ENCODE data around the gene CSF3. TPM values are rescaled to one million over a fixed set of nuclear protein-coding genes. Genes with fewer than 3 reads are reported as not detected.

CSF3 gene
- total RNA-seq, 1 experiment from 2014 or later, result not detected

- no peak overlapping the region for H2AFZ ChIP-seq (ENCODE audit: low read length)
- no peak overlapping the region for H3K18ac ChIP-seq (ENCODE audit: insufficient read length, low read depth, low read length)
- H3K27ac Mint-ChIP-seq, result peak overlapping the region in 1 of 3 experiments; percentile 83; a peak in 1 of 7 replicates
- H3K79me1 ChIP-seq (ENCODE audit: insufficient read depth, low read depth, low read length, poor library complexity, severe bottlenecking), result no peaks in the 10 kb centered on the region
- H2AK5ac ChIP-seq (ENCODE audit: insufficient read length, low read length), result no peak overlapping the region
- H3K14ac ChIP-seq (ENCODE audit: insufficient read depth, low read length), result no peak overlapping the region
- no peak overlapping the region for H2BK120ac ChIP-seq (ENCODE audit: low read depth, low read length, poor library complexity, severe bottlenecking)
- H3K27me3 ChIP-seq (ENCODE audit: insufficient read depth, low read length), result no peaks in the 10 kb centered on the region
- WGBS (ENCODE audit: extremely low coverage, insufficient read length, low lambda C conversion rate), result no CpG with 5 or more reads among the region's 11 CpGs
- no peak overlapping the region for H3K4me2 ChIP-seq (ENCODE audit: insufficient read depth, insufficient read length, low read length)
- no peaks in the 10 kb centered on the region for H3K9me3 Mint-ChIP-seq
- no peak overlapping the region for H3K4ac ChIP-seq (ENCODE audit: low read depth, low read length)
- H3K4me3 Mint-ChIP-seq, result no peak overlapping the region
- no peak overlapping the region for H3K9ac ChIP-seq (ENCODE audit: extremely low read depth, insufficient read length, low read length)
- no peak overlapping the region for H4K8ac ChIP-seq (replicated peaks; ENCODE audit: insufficient read length, low read depth, low read length)
- H3K56ac ChIP-seq (ENCODE audit: insufficient read length, low read depth, low read length), result no peak overlapping the region
- no peak overlapping the region for H4K91ac ChIP-seq (ENCODE audit: insufficient read length, low read depth, low read length)
- H2BK5ac ChIP-seq (ENCODE audit: insufficient read length, low read length), result no peak overlapping the region
- H3T11ph ChIP-seq (ENCODE audit: low read length), result no peak overlapping the region
- H4K5ac ChIP-seq (ENCODE audit: insufficient read length, low read depth, low read length), result no peak overlapping the region
- TF ChIP-seq, protein P1, sequence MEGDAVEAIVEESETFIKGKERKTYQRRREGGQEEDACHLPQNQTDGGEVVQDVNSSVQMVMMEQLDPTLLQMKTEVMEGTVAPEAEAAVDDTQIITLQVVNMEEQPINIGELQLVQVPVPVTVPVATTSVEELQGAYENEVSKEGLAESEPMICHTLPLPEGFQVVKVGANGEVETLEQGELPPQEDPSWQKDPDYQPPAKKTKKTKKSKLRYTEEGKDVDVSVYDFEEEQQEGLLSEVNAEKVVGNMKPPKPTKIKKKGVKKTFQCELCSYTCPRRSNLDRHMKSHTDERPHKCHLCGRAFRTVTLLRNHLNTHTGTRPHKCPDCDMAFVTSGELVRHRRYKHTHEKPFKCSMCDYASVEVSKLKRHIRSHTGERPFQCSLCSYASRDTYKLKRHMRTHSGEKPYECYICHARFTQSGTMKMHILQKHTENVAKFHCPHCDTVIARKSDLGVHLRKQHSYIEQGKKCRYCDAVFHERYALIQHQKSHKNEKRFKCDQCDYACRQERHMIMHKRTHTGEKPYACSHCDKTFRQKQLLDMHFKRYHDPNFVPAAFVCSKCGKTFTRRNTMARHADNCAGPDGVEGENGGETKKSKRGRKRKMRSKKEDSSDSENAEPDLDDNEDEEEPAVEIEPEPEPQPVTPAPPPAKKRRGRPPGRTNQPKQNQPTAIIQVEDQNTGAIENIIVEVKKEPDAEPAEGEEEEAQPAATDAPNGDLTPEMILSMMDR (conservative IDR thresholded peaks at IDR 0.05), result no peak
- H3K27ac ChIP-seq (ENCODE audit: insufficient read length, low read depth, low read length), result no peak overlapping the region
- no peaks in the 10 kb centered on the region for H4K20me1 ChIP-seq (ENCODE audit: control insufficient read depth, insufficient read depth, insufficient read length)
- no peaks in the 10 kb centered on the region for H3K9me3 ChIP-seq (ENCODE audit: control insufficient read depth, low read depth, low read length)
- no peak overlapping the region for H3K23ac ChIP-seq (ENCODE audit: insufficient read length, low read depth, low read length)
- H3K36me3 Mint-ChIP-seq (ENCODE audit: insufficient read depth in 1 of 3, low read depth in 3 of 3), result peaks cover 56 to 84% (median 77%) of the 10 kb centered on the region in 3 experiments; a peak in 6 of 7 replicates
- no peaks in the 10 kb centered on the region for H3K79me2 ChIP-seq (ENCODE audit: insufficient read depth, low read length)
- H3K23me2 ChIP-seq (ENCODE audit: insufficient read length, low read depth, low read length, poor library complexity, severe bottlenecking), result no peaks in the 10 kb centered on the region
- no peaks in the 10 kb centered on the region for H3K4me1 Mint-ChIP-seq
- no peak overlapping the region for H2BK20ac ChIP-seq (ENCODE audit: low read depth, low read length, poor library complexity, severe bottlenecking)
- H2BK15ac ChIP-seq (ENCODE audit: low read depth, low read length), result no peak overlapping the region
- no peak for DNase-seq
- no peak overlapping the region for H2BK12ac ChIP-seq (ENCODE audit: insufficient read length, low read depth, low read length)
- H3K27me3 Mint-ChIP-seq (ENCODE audit: low read depth), result no peaks in the 10 kb centered on the region
- no peaks in the 10 kb centered on the region for H3K4me1 ChIP-seq (ENCODE audit: insufficient read depth, low read length)
Observed at GRCh38 chr17:39994448-39994847, 20.8 kb upstream of the CSF3 start.

Data from H9 (cell line).